Gastroesophageal sphincter (tissue), 4 donors: ENCODE results near the gene APPL1. TPM values are rescaled to one million over a fixed set of nuclear protein-coding genes. Genes with fewer than 3 reads are reported as not detected.

ENCODE experiments used
- ATAC-seq: fragments of 150-250 bp; one replicate; pipeline ENCODE4 v1.9.1; 2016; ENCODE audit warnings: mild to moderate bottlenecking, moderate library complexity
- H3K27ac ChIP-seq, 4 donors: fragments of 200-600 bp; sonication (generic) in 3 of 4; 1 replicate in 3 of 4; 2 replicates in 1 of 4; pipeline ENCODE4 v1.5.1; 2016 to 2019
- H3K27me3 ChIP-seq: fragments of 200-600 bp; sonication (generic); one replicate; pipeline ENCODE4 v1.5.1; 2019
- H3K36me3 ChIP-seq, 2 donors: fragments of 200-600 bp; sonication (generic); one replicate each; pipeline ENCODE4 v1.5.1; 2019; ENCODE audit warnings: control low read depth in 1 of 2
- H3K4me1 ChIP-seq, 3 donors: fragments of 200-600 bp; sonication (generic); 1 replicate in 2 of 3; 2 replicates in 1 of 3; pipeline ENCODE4 v1.5.1; 2016 to 2019; ENCODE audit warnings: control low read depth in 2 of 3
- H3K4me3 ChIP-seq, 2 donors: fragments of 200-600 bp; sonication (generic); one replicate each; pipeline ENCODE4 v1.5.1; 2019; ENCODE audit warnings: mild to moderate bottlenecking in 1 of 2, moderate library complexity in 1 of 2
- H3K9me3 ChIP-seq, 3 donors: fragments of 200-600 bp; sonication (generic); one replicate each; pipeline ENCODE4 v1.5.1; 2017 to 2019; ENCODE audit warnings: control low read depth in 2 of 3
- CTCF ChIP-seq, 4 experiments: fragments of 200-600 bp in 2 of 4; fragments of 450-650 bp in 2 of 4; sonication (generic) in 1 of 4; IDR thresholded peaks; one replicate each; pipeline ENCODE4 v1.5.1; 2017 to 2019; ENCODE audit warnings: antibody characterized with exemption in 4 of 4, mild to moderate bottlenecking in 2 of 4, moderate library complexity in 2 of 4
- EP300 ChIP-seq: sonication (generic); formaldehyde crosslinking; IDR thresholded peaks from one replicate; pipeline ENCODE4 v1.6.1; 2017; ENCODE audit warnings: antibody characterized with exemption, mild to moderate bottlenecking
- POLR2A ChIP-seq, 2 donors: fragments of 450-650 bp; IDR thresholded peaks; one replicate each; pipeline ENCODE4 v1.6.1; 2017; ENCODE audit warnings: antibody characterized with exemption in 2 of 2, mild to moderate bottlenecking in 2 of 2, moderate library complexity in 1 of 2
- POLR2AphosphoS5 ChIP-seq: sonication (generic); formaldehyde crosslinking; IDR thresholded peaks from one replicate; pipeline ENCODE4 v1.6.1; 2017; ENCODE audit warnings: antibody characterized with exemption
- WGBS, 2 donors: methylation state at CpG; one replicate each; pipeline ENCODE4 v1.1.5; 2018; ENCODE audit warnings: low coverage in 1 of 2; 5-methylcytosine and 5-hydroxymethylcytosine counted together
- total RNA-seq, 4 donors: library from RNA; depleted of rRNA; stranded (reverse); fragments of >200 nt; gene quantifications; one replicate each; pipeline ENCODE4 v1.1.0, GENCODE V29; 2016

Gene APPL1
- total RNA-seq, 4 donors from 2014 or later: 39.5 to 59.8 (median 56.1) TPM

- Histone ChIP-seq H3K27ac (no peak overlapping the region), H3K36me3 (peaks cover 0 to 18% of the 10 kb centered on the region in 2 donors), H3K9me3 (no peaks in the 10 kb centered on the region), H3K27me3 (no peaks in the 10 kb centered on the region), H3K4me3 (no peak overlapping the region), H3K4me1 (peaks cover 0 to 45% (median 2%) of the 10 kb centered on the region in 3 donors)
- WGBS, 2 donors: 81 to 84% methylated on average over 10 to 12 of the region's 13 CpGs
- no peak for TF ChIP-seq EP300
- ATAC-seq: no peak
These were observed 7.4 kb downstream of the APPL1 start for GRCh38 chr3:57234613-57235575.

GRCh38 chr3:57244946-57245345 lies 17.4 kb downstream of the APPL1 start:
- no peaks in the 10 kb centered on the region for H3K9me3 ChIP-seq
- H3K27me3 ChIP-seq: no peaks in the 10 kb centered on the region
- TF ChIP-seq CTCF (IDR thresholded peaks at IDR 0.05) (no peak), POLR2A (IDR thresholded peaks at IDR 0.05) (no peak), EP300 (no peak), POLR2AphosphoS5 (no peak)
- H3K4me3 ChIP-seq: no peak overlapping the region
- peaks cover 4 to 96% of the 10 kb centered on the region in 2 donors for H3K36me3 ChIP-seq
- no peak for ATAC-seq
- no peak overlapping the region for H3K27ac ChIP-seq
- no peaks in the 10 kb centered on the region for H3K4me1 ChIP-seq
- WGBS, 2 donors: 82 to 93% methylated on average over 2 of the region's 2 CpGs

GRCh38 chr3:57252404-57252803 lies 24.9 kb downstream of the APPL1 start:
- WGBS, 2 donors: 33 to 86% methylated on average over 1 of the region's 1 CpG
- Histone ChIP-seq H3K9me3 (no peaks in the 10 kb centered on the region), H3K4me1 (no peaks in the 10 kb centered on the region), H3K36me3 (peaks cover 3 to 82% of the 10 kb centered on the region in 2 donors), H3K27ac (no peak overlapping the region), H3K27me3 (no peaks in the 10 kb centered on the region), H3K4me3 (no peak overlapping the region)
- TF ChIP-seq EP300: no peak
- no peak for TF ChIP-seq CTCF (IDR thresholded peaks at IDR 0.05)
- TF ChIP-seq POLR2A (IDR thresholded peaks at IDR 0.05): no peak
- no peak for TF ChIP-seq POLR2AphosphoS5
- no peak for ATAC-seq

- H3K36me3 ChIP-seq: peaks cover 0 to 86% of the 10 kb centered on the region in 2 donors
- H3K4me1 ChIP-seq: no peaks in the 10 kb centered on the region
- no peaks in the 10 kb centered on the region for H3K27me3 ChIP-seq
- no peaks in the 10 kb centered on the region for H3K9me3 ChIP-seq
- no peak overlapping the region for H3K27ac ChIP-seq
- WGBS, 2 donors: 73 to 83% methylated on average over 3 of the region's 3 CpGs
- ATAC-seq: no peak
- no peak overlapping the region for H3K4me3 ChIP-seq
- no peak for TF ChIP-seq POLR2AphosphoS5
- no peak for TF ChIP-seq EP300
- no peak for TF ChIP-seq CTCF (IDR thresholded peaks at IDR 0.05)
- TF ChIP-seq POLR2A (IDR thresholded peaks at IDR 0.05): no peak
These were observed 29.3 kb downstream of the APPL1 start for GRCh38 chr3:57256844-57257243.

- Histone ChIP-seq H3K27ac (no peak overlapping the region), H3K36me3 (peaks cover 0 to 84% of the 10 kb centered on the region in 2 donors), H3K4me1 (no peaks in the 10 kb centered on the region), H3K4me3 (no peak overlapping the region), H3K27me3 (no peaks in the 10 kb centered on the region), H3K9me3 (no peaks in the 10 kb centered on the region)
- TF ChIP-seq EP300 (no peak), POLR2A (IDR thresholded peaks at IDR 0.05) (no peak), CTCF (IDR thresholded peaks at IDR 0.05) (no peak), POLR2AphosphoS5 (no peak)
- ATAC-seq: no peak
These were observed 30.1 kb downstream of the APPL1 start for GRCh38 chr3:57257678-57258077.
